Activated CD4-positive, alpha-beta T cell treated with anti-CD3 and anti-CD28 coated beads, Interleukin-2, amount 50 U/mL, for 48 hours (primary cell): Measurements from ENCODE around the gene FBXL13.
"Not testable (repeated sequence)": the region's sequence is repeated elsewhere in the genome, so short reads cannot be mapped to it uniquely, and the experiment has no call there.

Experiments used
- DNase-seq, 2 experiments: peaks; one replicate each; pipeline ENCODE4 v3.0.0-alpha.2; 2020

FBXL13 gene

DNA sequence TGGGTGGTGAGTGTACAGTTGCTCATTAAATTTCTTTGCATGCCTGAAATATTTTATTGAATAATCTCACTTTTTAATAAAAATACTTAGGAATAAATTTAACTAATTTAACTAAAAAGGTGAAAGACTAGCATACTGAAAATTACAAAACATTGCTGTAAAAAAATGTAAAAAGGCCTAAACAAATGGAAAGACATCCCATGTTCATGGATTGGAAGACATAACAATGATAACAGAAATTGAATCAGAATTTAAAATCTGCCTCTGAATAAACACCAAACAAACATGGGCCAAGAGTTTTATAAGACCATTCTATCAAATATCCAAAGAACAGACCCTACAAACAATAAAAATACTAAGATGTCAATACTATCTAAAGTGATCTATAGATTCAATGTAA is 94.9 kb downstream of the FBXL13 start:
- no peak for DNase-seq

DNA sequence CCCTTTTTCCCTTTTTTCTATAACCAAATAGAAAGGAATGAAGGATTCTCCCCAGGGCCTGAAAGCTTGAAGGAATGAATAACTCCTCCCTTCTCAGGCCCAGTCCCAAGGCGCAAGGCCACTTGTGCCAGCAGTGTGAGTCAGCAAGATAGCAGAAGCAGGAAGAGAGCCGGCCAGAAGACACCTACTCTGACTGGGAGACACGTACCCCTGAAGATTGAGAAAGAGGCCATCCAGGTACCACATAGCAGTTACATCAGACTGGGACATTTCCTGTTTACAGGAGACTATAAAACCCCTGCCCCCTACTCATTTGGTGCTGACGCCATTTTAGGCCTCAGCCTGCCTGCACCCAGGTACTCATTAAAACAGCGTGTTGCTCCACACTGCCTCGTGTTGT is 96.3 kb downstream of the FBXL13 start:
- no peak for DNase-seq

DNA sequence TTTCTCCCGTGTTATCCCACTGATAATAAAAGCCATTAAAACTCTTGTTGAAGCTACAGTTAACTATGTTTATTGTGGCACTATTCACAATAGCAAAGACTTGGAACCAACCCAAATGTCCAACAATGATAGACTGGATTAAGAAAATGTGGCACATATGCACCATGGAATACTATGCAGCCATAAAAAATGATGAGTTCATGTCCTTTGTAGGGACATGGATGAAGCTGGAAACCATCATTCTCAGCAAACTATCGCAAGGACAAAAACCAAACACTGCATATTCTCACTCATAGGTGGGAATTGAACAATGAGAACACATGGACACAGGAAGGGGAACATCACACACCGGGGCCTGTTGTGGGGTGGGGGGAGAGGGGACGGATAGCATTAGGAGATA is 97.0 kb downstream of the FBXL13 start:
- DNase-seq: not testable (repeated sequence)

DNA sequence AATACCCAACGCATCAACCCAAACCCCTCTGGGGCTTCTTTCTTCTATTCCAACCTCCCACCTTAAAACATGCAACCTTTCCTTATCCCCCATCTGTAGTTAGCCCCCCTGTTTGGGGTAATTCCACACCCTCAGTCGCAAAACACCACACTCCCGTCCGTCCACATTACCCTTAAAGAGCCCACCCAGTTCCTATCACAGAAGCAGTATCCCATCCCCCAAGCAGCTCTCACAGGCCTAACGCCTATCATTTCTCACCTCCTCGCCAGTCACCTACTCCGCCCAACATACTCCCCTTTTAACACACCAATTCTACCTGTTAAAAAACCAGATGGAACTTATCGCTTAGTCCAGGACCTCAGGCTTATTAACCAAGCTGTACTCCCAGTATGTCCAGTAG is 98.1 kb downstream of the FBXL13 start:
- DNase-seq: no peak

DNA sequence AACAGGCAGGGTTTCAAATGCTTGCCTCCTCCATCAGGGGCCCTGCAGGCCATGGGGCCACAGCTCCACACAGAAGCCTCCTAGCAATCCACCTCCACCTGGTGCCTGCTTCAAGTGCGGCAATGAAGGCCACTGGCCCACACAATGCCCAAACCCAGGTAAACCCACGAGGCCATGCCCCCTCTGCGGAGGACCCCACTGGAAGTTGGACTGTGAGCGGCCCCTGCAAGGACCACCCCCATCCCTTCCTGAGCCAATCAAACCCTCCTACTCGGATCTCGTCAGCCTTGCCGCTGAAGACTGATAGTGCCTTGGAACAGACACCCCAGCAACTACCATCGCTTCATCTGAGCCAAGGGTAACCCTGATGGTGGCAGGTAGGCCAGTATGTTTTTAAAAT is 98.7 kb downstream of the FBXL13 start:
- no peak for DNase-seq

DNA sequence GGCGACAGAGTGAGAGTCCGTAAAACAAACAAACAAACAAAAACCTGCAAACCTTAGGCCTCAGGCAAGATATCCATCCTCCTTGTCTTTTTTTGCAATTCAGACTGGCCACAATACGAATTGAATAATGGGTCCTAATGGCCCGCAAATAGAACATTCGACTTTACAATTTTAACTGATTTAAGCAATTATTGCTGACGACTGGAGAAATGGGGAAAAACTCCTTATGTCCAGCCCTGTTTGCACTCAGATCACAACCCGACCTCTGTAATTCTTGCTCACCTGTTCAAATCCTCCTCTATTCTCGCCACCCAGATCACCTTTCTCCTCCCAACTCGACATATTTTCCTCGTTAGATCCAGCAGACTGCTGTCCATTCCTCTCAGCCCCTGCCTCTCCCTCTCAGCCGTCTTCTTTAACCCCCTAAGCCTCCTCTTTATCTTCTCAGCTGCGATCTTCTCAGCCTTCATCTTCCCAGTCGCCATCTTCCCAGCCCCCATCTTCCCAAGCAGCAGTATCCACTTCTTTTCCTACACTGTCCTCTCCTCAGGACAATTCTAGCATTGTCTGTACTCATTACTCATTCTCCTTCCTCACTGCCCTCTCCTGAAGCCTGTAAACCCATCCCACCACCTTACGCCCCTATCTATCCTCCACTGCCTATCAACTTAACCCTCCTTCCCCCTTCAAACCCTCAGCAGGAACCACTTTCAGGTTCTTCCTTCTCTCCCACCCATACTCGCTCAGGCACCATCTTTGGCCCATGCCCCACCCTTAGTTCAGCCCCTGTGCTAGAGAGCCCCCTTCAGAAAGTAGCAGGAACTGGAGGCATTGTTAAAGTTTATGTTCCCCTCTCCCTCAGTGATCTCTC is 100.0 kb downstream of the FBXL13 start:
- no peak for DNase-seq

DNA sequence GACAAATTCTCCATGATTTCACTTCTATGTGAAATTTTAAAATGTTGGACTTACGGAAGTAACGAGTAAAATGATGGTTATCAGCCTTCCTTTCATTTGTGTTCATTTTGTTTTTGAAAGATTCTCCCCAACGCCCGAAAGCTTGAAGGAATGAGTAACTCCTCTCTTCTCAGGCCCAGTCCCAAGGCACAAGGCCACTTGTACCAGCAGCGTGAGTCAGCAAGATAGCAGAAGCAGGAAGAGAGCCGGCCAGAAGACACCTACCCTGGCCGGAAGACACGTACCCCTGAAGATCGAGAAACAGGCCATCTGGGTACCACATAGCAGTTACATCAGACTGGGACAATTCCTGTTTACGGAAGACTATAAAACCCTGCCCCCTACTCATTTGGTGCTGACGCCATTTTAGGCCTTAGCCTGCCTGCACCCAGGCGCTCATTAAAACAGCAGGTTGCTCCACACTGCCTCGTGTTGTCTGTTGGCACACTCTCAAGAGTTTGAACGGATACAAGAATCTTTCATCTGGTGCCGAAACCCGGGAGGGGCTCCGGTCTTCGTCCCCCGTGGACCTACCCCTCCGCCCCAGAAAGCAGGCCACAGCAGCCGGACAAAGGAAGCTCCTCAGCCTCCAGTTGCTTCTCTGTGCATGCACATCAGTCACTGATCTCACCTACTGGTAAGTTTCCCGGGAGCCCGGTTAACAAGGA is 101.3 kb downstream of the FBXL13 start:
- no peak for DNase-seq

DNA sequence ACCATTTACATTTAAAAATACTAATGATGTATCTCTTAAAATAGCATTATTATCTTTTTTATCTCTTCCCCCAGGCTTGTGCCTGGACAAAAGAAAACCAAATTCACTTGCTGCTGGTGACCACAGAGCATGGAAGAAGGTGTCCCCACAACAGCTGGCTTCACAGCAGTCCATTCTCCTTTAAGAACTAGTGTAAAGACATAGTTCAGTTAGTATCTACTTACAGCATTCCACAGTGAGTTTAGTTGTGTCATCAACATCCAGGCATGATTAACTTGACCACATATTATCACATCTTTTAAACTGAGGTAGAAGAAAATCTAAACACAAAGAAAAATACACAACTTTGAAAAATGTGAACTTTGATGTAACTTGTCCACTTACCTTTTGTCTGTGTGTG is 106.8 kb downstream of the FBXL13 start:
- no peak for DNase-seq

DNA sequence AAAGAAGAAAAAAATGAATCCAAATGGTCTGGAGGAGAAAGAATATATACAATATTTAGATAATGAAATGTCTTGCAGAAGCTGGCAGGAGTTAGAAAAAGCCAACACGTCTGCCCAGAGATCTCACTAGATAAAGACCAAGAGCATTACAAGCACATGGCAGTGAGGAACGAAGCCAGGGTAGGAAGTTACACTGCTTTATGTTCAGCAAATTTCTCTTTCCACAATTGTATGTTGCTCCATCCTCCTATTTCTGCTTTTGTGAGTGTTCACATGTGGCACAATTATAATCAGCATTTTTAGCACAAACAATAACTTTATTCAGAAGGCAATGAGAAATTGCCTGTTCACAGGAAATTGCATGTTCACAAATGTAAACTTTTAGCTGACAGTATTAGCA is 108.1 kb downstream of the FBXL13 start:
- DNase-seq: no peak

DNA sequence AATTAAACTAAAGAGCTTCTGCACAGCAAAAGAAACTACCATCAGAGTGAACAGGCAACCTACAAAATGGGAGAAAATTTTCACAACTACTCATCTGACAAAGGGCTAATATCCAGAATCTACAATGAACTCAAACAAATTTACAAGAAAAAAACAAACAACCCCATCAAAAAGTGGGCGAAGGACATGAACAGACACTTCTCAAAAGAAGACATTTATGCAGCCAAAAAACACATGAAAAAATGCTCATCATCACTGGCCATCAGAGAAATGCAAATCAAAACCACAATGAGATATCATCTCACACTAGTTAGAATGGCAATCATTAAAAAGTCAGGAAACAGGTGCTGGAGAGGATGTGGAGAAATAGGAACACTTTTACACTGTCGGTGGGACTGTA is 112.6 kb downstream of the FBXL13 start:
- DNase-seq: not testable (repeated sequence)

DNA sequence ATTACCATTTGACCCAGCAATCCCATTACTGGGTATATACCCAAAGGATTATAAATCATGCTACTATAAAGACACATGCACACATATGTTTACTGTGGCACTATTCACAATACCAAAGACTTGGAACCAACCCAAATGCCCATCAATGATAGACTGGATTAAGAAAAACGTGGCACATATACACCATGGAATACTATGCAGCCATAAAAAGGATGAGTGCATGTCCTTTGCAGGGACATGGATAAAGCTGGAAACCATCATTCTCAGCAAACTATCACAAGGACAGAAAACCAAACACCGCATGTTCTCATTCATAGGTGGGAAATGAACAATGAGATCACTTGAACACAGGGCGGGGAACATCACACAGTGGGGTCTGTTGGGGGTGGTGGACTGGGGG is 116.6 kb downstream of the FBXL13 start:
- not testable (repeated sequence) for DNase-seq

DNA sequence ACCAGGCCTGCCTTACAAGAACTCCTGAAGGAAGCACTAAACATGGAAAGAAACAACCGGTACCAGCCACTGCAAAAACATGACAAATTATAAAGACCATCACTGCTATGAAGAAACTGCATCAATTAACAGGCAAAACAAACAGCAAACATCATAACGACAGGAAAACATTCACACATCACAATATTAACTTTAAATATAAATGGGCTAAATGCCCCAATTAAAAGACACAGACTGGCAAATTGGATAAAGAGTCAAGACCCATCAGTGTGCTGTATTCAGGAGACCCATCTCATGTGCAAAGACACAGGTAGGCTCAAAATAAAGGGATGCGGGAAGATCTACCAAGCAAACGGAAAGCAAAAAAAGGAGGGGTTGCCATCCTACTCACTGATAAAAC is 120.2 kb downstream of the FBXL13 start:
- DNase-seq: not testable (repeated sequence)

DNA sequence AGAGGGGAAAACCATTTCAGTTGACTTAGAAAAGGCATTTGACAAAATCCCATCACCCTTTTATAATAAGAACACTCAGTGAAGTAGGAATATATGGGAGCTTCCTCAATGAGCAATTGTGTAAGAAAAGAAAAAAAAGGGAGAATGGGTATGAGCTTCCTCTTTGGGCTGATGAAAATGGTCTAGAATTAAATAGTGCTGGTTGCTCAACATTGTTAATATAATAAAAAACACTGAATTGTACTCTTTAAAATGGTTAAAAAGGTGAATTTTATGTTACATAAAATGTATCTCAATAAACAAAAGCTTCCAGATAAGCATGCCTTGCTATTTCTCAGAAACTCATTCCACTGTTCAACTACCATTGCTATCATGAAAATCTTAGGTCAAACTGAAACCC is 121.2 kb downstream of the FBXL13 start:
- no peak for DNase-seq

DNA sequence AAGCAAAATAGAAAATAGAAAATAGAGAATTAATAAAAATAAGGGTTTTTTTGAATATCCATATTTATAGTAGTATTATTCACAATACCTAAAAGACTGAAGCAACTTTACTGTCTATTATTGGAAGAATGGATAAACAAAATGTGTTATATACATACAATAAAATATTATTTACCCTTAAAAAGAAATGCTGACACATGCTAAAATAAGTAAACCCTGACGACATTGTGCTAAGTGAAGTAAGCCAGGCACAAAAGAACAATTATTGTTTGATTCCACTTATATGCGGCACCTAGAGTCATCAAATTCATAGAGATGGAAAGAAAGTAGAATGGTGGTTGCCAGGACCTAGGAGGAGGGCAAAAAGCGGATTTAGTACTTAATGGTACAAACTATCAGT is 122.8 kb downstream of the FBXL13 start:
- DNase-seq: no peak

DNA sequence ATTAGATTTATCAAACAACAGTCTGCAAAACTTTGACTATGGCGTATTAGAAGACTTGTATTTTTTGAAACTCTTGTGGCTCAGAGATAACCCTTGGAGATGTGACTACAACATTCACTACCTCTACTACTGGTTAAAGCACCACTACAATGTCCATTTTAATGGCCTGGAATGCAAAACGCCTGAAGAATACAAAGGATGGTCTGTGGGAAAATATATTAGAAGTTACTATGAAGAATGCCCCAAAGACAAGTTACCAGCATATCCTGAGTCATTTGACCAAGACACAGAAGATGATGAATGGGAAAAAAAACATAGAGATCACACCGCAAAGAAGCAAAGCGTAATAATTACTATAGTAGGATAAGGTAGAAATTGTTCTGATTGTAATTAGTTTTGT is 130.4 kb downstream of the FBXL13 start:
- no peak for DNase-seq

DNA sequence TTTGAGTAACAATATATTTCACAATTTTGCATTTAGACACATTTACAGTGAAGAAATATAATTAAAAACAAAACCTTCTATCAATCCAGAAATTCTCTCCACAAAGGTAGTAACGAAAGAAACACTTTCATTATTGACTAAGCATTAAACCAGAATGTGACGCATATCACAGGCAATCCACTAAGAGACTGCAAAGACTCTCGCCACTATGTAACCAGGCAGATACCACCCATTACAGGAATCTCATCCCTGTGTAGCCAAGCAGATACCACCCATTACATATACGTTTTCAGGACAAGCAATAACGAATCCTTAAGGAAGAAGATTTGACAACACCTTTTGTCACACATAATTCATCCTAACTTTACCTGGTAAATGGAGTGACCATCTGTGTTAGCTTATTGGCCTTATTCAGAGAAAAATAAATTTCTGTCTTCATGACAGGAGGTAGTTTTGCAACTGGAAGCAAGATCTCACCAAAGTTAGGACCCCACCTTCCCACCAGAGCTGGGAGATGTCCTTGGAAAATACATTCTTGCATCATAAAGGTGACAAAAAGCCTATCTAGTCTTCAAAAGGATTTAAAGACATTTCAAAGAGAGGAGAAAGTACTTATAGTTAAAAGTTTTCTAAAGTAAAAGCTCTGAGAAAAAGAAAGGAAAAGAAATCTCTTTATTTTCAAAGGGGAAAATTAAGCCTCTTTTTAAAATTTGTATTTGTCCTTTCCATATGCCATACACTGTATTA is 131.0 kb downstream of the FBXL13 start:
- DNase-seq: no peak

DNA sequence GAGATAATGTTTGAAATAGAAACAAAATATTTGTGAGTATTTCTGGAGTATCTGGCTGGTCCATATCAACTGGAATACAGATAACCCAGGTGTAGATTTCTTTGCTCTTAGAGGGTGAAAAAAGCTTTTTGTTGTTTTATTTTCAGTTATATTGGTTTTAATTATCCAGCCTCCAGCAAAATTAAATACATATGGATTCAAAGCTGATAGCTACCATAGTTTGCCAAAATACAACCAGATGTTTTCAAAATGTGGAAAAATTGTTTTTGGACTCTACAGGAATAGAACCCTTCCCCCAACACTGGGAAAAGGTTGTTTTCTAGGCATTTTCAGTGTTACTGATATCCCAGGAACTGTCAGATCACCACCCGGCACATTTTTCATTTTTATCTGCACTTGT is 131.7 kb downstream of the FBXL13 start:
- DNase-seq: no peak

DNA sequence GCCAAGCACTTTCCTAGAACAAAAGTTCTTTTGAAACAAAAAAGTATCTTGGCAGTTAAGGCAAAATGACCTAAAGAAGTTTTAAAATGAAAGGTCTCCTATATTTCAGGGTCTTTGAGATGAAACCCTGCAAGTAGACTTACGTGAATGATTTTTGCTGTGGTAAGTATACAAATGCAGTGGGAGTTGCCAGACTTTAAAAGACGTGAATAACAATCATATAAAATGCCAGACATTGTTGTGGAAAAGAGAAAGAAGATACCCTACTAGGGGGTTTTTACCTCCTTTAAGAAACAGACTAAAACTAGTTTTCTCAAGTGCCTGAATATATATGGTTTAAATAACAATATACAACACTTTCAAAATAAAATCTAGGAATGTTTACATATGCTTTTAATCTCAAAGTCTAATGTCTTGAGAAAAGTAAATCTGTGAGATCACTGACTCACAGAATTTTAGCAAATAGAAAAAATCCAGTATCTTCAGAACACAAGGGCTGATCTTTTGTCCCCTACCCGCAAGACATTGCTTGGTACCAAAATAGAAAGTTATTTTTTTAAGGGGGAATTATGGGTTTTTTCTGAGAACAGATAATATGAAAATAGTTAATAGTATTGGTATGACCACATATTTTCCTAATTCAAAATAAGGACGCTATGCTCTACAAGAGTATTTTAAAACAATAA is 132.3 kb downstream of the FBXL13 start:
- no peak for DNase-seq

DNA sequence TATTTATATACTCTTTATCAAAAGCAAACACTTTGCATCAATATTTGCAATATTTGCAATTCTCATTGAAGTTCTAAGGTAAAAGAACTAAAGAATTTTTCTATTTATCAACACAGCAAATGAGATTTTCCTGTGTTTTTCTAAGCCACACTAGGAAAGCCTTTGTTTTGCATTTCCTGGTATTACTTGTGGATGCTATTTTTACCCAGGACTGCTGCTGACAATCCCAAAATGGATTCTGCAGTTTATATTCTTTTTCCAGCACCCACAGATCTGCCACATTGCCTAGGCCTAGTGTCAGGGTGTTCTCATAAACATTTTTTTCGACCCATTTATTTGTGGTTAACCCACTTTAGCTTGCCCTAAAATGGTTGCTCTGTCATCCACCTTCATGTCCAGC is 135.9 kb downstream of the FBXL13 start:
- DNase-seq: no peak

DNA sequence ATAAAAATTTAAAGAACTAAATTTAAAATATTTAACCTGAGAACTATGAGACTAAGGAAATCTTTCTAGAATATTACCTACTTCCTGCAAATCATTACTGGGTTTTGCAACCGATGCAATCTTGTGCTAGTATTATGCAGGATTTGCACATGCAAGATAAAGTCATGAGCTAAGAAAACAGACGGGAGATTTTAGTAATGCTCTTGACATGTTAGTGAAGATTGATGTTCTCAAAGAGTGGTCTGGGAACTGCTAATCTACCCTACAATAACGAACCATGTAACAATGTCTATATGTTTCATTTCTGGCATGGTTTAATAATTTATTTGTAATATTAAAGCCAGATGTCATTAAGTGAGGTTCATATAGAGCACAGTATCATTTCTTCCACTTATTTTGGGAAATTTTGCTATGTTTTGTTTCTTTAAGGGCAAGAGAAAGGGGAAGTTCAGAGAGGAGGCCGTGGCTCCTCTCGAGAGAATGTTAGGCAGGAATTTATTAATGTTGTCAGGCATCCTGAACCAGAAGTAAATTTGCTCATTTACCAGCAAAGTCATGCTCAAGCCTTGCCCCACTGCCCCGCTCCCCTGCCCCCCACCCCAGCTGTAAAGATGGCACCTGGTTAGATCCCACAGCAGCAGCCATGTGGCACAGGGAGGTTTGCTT is 139.0 kb downstream of the FBXL13 start:
- DNase-seq: no peak

DNA sequence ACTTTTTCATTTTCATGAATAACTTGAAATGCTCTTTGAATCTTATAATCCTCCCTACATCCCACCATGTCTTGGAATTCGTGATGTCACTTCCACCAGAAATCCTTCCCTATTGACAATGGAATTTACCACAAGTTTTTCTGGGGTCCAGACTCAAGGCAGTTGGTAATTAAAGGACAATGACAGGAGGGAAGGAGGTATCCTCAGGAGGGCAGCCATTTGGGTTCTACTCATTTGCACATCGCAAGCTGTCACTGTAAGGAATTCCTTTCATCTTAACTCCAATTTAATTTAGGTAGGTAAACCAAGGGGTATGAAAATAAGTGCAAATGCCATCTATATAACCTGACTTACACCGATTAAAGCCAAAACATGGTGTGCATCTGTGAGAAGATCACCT is 139.9 kb downstream of the FBXL13 start:
- DNase-seq: no peak

DNA sequence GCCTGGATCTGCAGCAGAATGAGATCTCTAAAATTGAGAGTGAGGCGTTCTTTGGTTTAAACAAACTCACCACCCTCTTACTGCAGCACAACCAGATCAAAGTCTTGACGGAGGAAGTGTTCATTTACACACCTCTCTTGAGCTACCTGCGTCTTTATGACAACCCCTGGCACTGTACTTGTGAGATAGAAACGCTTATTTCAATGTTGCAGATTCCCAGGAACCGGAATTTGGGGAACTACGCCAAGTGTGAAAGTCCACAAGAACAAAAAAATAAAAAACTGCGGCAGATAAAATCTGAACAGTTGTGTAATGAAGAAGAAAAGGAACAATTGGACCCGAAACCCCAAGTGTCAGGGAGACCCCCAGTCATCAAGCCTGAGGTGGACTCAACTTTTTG is 140.4 kb downstream of the FBXL13 start:
- no peak for DNase-seq

DNA sequence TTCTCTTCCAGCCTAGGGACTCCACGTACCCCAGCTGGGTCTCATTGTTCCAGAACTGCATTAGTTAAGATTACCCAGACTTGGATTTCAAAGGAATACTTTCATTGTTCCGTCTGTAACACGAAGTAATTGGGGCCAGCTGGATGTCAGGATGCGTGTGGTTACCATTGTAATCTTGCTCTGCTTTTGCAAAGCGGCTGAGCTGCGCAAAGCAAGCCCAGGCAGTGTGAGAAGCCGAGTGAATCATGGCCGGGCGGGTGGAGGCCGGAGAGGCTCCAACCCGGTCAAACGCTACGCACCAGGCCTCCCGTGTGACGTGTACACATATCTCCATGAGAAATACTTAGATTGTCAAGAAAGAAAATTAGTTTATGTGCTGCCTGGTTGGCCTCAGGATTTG is 140.8 kb downstream of the FBXL13 start:
- no peak for DNase-seq
